Type B pancreatic cell (in vitro differentiated cells): ENCODE measurements around the gene CENPT. TPM values are rescaled to one million over a fixed set of nuclear protein-coding genes. Genes with fewer than 3 reads are reported as not detected.

Source experiments
- DNase-seq: peaks from one replicate; pipeline ENCODE4 v3.0.0; 2021; ENCODE audit warnings: mixed read lengths; ENCODE audit not compliant: unreplicated experiment; ENCODE audit errors: extremely low spot score
- H3K27ac Mint-ChIP-seq: 2 replicates; pipeline ENCODE4 v1.8.0; 2021; ENCODE audit warnings: mild to moderate bottlenecking, mixed read lengths
- H3K27me3 Mint-ChIP-seq: 2 replicates; pipeline ENCODE4 v1.8.0; 2021; ENCODE audit warnings: mixed read lengths
- H3K36me3 Mint-ChIP-seq: 2 replicates; pipeline ENCODE4 v1.8.0; 2021; ENCODE audit warnings: mixed read lengths
- H3K4me1 Mint-ChIP-seq: one replicate; pipeline ENCODE4 v1.8.0; 2021; ENCODE audit warnings: mixed read lengths; ENCODE audit not compliant: unreplicated experiment
- H3K4me3 Mint-ChIP-seq: 2 replicates; pipeline ENCODE4 v1.8.0; 2021; ENCODE audit warnings: mild to moderate bottlenecking, mixed read lengths
- H3K9me3 Mint-ChIP-seq: 2 replicates; pipeline ENCODE4 v1.8.0; 2021; ENCODE audit warnings: mixed read lengths
- CTCF ChIP-seq: fragments of 200-600 bp; sonication (generic); conservative IDR thresholded peaks from 2 replicates; pipeline ENCODE4 v1.5.0; 2021; ENCODE audit warnings: antibody characterized with exemption, mild to moderate bottlenecking
- total RNA-seq: library from RNA; stranded (reverse); gene quantifications from 2 replicates; pipeline ENCODE4 v1.2.1, GENCODE V29; 2021; ENCODE audit warnings: low replicate concordance

CENPT gene
- total RNA-seq, 1 donor from 2014 or later = 74.2 TPM

DNA sequence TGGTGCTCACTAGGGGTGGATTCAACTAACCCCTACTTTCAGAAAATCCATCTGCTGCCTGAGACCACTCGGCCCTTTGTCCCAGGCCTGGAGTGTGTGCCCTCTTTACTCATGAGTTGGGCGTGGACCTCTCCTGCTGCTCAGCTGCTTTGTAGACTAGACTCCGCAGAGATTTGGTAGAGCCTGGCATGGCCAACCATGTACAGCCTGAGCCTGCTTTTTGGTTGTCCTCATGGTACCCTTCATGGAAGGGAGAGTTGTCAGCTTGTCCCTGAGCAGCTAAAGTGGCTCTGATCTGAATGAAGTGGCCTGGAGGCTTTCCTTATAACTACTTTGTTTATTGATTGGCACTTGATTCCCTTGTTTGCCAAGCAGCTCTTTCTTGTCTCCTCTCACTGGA lies 26.9 kb upstream of the CENPT start:
- H3K9me3 Mint-ChIP-seq = no peaks in the 10 kb centered on the region
- no peaks in the 10 kb centered on the region for H3K27me3 Mint-ChIP-seq
- no peak for DNase-seq
- H3K36me3 Mint-ChIP-seq = peaks cover 14% of the 10 kb centered on the region
- no peak for TF ChIP-seq CTCF
- peak overlapping the region; percentile 85 for H3K27ac Mint-ChIP-seq
- peaks cover 20% of the 10 kb centered on the region for H3K4me1 Mint-ChIP-seq
- H3K4me3 Mint-ChIP-seq = peak overlapping the region; percentile 87

DNA sequence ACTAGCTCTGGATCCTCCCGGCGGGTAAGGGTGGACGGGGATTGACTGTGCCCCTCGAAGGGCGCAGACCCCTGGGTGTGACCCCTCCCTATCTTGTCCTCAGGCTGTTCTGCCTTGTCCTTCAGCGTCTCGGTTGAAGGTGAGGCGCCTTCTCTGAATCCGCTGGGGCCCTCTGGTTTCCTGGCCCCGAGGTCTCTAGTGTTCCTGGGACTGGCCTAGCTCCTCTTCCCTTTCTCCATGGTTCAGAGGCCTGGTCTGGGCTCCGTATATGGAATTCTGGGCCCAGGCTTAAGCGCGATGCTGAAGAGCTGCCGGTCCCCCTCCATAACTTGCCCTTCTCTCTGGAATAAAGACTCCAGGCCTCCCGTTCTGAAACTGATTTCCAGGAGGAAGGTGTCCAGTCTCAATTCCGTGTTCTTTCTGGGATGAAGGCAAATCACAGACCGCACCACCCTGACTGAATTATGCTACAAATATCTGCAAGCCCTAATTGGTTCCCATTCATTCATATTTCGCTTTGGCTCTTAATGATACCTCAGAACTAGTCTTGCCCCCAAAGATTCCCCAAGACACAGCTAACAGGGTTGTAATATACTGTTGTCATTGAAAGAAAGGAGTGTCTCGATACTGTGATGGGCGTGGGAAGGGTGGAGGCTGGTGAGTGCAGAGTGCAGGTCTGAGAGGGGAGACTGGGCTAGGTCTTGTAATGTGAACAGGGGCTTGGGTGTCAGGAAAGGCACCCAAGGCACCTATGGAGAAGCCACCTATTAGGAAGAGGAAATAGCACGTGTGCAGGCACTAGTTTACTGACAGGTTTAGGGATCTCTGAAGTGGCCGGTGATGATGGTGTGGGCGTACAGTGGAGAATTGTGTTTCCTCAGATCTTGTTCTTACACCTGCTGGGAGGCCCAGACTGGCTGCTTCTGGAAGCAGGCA lies 26.2 kb upstream of the CENPT start:
- H3K4me3 Mint-ChIP-seq = peak overlapping the region; percentile 87
- no peaks in the 10 kb centered on the region for H3K9me3 Mint-ChIP-seq
- peak overlapping the region; percentile 85 for H3K27ac Mint-ChIP-seq
- H3K36me3 Mint-ChIP-seq = peaks cover 14% of the 10 kb centered on the region
- no peak for DNase-seq
- no peak for TF ChIP-seq CTCF
- no peaks in the 10 kb centered on the region for H3K27me3 Mint-ChIP-seq
- peaks cover 20% of the 10 kb centered on the region for H3K4me1 Mint-ChIP-seq

DNA sequence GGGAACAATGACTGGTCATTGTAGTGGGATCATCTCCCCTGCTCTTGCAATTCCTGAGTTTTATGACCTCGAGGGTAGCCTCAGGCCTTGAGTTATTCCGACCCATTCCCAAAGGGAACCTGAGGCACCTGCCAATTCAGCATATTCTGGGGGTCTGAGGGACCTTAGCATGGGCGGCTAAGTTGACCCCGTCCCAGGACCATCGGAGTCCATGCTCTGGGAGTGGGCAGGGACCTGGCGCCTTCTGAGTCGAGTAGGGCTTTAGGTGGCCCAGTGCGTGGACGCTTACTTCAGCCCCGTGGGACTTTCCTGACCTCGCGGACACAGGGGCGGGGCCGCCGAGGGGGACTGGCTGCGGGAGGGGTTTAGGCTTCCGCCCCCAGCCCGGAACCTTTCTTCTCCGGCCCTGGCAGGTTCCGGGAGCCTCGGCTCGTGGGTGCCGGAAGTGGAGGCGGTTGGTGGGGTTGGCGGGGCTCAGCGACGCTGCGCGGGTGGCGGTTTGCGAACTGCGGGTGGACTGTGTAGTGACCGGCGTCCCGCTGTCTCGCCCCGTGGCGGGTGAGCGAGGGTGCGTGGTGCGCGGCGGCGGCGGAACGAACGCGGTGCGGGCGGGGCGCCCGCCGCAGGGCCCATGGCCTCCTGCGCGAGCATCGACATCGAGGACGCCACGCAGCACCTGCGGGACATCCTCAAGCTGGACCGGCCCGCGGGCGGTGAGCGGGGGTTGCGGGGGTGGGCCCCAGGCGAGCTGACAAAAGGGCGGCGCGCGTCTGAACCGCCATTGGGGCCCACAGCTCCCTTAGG lies 25.3 kb upstream of the CENPT start, which contains the start of gene EDC4:
Gene EDC4 (plus strand): TSS at position 422 of the 804 bp plus-strand sequence. CDS start 210 bp downstream, at position 632.
- H3K9me3 Mint-ChIP-seq = no peaks in the 10 kb centered on the region
- H3K4me1 Mint-ChIP-seq = peaks cover 20% of the 10 kb centered on the region
- peak within 1 kb of the TSS; percentile 87 for H3K4me3 Mint-ChIP-seq
- DNase-seq = peak; percentile 84
- H3K27ac Mint-ChIP-seq = peak within 1 kb of the TSS; percentile 85
- H3K27me3 Mint-ChIP-seq = no peaks in the 10 kb centered on the region
- no peak for TF ChIP-seq CTCF
- H3K36me3 Mint-ChIP-seq = peaks cover 14% of the 10 kb centered on the region

DNA sequence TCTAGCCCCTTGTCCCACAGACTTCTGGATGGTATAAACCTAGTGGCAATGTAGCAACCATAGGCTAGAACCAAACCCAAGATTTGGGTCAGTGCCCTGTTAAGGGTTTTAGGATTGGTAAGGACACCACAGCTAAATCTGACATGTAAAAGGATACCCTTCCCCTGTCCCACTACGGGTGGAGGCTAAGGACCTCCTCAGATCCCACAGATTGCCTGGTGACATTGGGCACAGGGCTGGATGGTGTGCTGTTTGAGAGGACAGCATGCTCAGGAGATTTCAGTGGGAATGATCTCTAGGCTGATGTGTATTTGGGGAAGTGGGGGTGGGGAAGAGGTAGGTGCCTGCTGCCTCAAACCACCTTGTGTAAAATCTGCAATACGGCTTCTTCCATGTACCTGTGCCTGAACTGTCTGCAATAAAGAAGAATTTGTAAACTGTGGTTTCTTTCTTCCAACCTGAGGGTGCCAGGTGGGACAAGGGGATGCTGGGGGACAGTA lies 24.7 kb upstream of the CENPT start:
- no peaks in the 10 kb centered on the region for H3K27me3 Mint-ChIP-seq
- no peak for TF ChIP-seq CTCF

DNA sequence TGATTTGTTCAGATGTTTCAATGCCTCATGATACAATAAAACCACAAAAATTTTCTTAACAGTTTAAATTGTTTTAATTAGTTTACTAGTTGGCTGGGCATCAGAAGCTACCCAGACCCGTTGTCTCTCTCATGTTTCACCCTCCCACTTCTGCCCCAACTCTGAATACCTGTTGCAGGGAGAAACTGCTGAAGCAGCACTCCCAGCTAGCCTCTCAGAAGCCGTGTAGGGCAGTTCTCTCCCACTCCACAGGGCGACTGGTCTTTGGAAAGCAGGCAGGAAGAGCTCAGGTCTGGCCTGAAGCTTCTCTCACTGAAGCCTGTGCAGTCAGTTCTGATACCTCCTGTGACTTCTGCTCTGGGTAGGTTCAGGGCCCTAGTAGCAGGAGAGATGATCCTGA lies 23.8 kb upstream of the CENPT start:
- Mint-ChIP-seq H3K36me3 (peaks cover 14% of the 10 kb centered on the region), H3K4me1 (peaks cover 20% of the 10 kb centered on the region), H3K4me3 (peak overlapping the region; percentile 87), H3K27me3 (no peaks in the 10 kb centered on the region), H3K27ac (peak overlapping the region; percentile 76), H3K9me3 (no peaks in the 10 kb centered on the region)
- TF ChIP-seq CTCF = no peak
- DNase-seq = no peak

More for the DNA sequence above, 24.7 kb upstream of the CENPT start:
- Mint-ChIP-seq H3K36me3 (peaks cover 14% of the 10 kb centered on the region), H3K4me1 (peaks cover 20% of the 10 kb centered on the region), H3K27ac (peak overlapping the region; percentile 76), H3K9me3 (no peaks in the 10 kb centered on the region), H3K4me3 (peak overlapping the region; percentile 87)
- DNase-seq = no peak
